Activated CD8-positive, alpha-beta memory T cell treated with anti-CD3 and anti-CD28 coated beads, Interleukin-2, amount 50 U/mL, for 1 hour (primary cell): ENCODE data around the gene APOA4.
"Not testable (repeated sequence)": the region's sequence is repeated elsewhere in the genome, so short reads cannot be mapped to it uniquely, and the experiment has no call there.

Experiments used
- DNase-seq: peaks from one replicate; pipeline ENCODE4 v3.0.0-alpha.2; 2020; ENCODE audit errors: extremely low read depth

APOA4 gene

DNA sequence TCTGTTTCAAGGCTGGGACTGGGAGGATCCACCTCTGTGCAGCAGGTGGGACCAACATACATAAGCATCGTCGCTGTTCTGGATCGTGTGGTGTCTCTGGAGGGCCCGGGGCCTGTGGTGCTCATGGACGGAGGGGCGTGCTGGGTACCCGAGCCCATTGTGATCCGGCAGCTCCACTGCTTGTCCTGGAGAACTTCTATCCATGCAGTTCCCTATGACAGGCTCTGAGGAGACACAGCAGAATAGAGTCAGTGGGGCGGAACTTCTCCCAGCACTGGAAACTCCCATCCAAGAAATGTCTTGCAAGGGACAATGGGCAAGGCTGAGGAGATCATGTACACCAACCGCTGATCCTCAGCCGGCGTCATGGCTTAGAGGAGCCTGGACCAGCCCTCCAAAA, 26.0 kb upstream of the APOA4 start:
- DNase-seq: no peak

- DNase-seq: no peak
Observed at GRCh38 chr11:116847612-116848011, 24.5 kb upstream of the APOA4 start.

DNA sequence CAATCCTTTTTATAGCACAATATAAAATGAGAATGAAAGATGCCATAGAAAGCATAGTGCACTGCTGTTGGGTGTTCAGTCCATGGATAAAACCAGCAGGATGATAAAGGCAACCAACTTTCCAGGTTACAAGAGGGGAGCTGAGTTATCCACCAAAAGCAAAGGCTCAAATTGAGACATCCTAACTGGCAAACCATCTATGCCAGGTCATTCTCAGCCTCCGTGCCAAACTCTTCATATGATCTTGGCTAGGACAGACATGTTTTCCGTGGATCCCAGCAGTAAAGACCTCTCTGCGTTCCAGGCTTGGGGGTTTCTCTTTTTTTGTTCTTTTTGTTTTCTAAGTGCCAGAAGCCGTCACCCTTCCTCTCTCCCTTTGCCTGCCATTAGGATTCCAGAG, 21.6 kb upstream of the APOA4 start:
- no peak for DNase-seq

- no peak for DNase-seq
Observed at GRCh38 chr11:116843661-116844060, 20.6 kb upstream of the APOA4 start.

DNA sequence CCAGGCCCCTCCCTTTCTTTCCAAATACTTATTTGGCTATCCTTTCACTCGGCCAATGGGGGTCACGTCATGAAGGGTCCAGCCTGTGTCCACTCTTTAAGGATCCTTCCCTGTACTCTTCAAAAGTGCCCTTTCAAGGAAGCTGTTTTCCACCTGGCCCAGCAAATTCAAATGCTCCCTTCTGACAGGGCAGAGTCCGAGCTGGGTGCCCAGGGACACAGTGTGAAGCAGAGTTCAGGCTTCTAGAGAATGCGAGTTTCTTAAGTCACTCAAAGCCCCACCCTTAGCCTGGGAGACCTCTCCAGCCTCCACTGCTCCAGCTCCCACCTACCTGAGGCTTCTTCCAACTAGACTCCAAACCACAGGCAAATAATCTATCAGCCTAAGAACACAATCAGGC, 19.8 kb upstream of the APOA4 start:
- no peak for DNase-seq

DNA sequence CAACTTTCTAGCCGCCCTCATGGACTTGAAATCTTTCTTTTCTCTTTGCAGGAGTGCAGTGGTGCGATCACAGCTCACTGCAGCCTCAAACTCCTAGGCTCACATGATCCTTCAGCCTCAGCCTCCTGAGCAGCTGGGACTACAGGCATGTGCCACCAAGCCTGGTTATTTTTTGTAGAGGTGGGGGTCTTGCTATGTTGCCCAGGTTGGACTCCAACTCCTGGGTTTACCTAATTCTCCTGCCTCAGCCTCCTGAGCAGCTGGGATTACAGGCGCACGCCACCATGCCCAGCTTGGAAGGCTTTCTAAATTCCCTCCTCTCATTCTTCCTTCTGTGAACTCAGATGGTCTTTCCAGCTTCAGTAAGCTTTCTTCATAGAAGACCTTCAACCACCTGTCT, 19.0 kb upstream of the APOA4 start:
- no peak for DNase-seq

GRCh38 chr11:116840746-116841296, 17.7 kb upstream of the APOA4 start:
- DNase-seq: no peak

DNA sequence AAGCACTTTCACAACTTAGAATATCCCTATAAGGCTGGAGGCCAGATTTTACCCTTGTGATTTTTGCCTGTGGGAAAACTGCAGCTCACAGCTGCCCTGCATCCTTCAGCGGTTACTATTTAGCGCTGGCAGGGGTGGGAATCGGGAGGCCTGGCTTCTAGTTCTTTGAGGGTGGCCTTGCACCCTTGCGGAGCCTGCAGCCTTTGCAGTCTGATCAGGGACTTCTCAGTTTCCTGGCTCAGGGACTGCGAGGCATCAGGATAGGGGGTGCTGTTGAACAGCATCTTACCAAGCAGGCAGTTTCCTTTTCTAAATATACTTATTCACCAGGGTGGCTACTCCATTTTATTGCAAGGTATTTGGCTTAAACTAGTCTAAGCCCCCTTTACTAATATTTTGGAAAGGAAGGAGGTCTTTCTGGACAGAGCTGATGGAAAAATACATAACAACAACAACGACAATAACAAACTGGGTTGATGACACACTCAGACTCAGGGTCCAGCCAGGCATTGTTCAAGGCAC, 17.2 kb upstream of the APOA4 start:
- no peak for DNase-seq

DNA sequence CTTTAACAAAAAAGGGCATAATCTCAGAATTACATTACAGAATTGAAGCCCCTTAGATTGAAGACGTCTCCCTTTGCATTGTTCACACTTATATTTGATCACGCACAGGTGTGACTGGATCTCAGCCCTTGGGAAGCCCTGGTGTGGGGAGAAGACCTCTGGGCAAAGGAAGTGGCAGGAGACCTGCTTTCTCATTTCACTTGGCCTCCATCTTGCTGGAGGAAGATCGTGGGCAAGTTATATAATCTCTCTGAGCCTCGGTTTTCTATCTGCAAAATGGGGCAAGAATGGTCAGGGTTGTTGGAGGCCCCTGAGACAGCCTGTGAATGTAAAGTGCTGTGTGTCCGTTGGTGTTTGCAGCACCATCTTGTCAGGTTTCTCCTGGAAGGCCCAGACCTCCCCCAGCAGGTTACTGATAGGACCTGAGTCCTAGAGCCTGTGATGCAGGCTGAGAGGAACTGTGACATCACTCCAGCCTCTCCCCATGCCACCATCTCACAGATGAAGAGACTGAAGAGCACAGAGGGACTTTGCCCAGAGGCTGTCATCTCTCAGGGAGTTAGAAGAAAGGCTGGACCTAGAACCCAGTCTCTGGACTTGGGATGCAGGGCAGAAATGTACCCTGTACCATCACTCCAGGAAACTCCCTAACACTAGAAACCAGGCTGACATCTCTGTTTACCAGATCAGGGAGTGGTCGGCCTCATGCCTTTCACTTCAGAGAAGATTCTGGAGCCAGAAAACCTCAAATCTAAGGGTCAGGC, 15.4 kb upstream of the APOA4 start:
- DNase-seq: no peak

DNA sequence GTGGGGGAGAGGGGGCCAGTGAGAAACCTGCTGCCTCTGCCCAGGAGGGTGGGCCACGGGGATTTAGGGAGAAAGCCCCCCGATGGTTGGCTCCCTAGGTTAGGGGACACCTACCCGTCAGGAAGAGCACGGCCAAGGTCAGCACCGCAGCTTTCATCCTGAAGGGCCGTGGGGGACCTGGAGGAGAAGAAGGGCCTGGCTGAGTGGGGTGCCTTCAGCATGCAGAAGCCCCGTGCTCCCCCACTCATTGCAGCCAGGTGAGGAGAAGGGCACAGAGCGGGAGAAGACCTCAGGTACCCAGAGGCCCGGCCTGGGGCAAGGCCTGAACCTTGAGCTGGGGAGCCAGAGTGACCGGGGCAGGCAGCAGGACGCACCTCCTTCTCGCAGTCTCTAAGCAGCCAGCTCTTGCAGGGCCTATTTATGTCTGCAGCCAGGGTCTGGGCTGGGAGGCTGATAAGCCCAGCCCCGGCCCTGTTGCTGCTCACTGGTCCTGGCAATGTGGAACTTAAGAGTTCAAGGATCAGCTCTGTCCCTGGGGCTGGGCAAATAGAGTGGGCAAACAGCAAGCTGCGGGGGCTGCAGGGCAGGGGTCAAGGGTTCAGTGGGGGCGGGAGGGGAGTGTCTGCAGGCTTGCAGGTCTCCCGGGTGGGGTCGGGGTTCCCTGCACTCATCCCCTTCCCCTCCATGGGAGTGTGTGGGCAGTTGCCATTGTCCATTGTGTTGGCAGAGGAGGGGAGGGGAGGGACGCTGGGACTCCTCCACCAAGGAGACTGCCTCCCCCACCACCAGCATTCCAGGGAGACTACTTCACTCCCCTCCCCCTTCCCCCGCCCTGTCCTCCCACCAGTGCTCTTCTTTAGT, 14.4 kb upstream of the APOA4 start, which contains the start of gene APOA1:
TSS of gene APOA1 (minus strand) at position 392 of the 861 bp plus-strand sequence. CDS start at position 157, 235 bp downstream.
- no peak for DNase-seq

DNA sequence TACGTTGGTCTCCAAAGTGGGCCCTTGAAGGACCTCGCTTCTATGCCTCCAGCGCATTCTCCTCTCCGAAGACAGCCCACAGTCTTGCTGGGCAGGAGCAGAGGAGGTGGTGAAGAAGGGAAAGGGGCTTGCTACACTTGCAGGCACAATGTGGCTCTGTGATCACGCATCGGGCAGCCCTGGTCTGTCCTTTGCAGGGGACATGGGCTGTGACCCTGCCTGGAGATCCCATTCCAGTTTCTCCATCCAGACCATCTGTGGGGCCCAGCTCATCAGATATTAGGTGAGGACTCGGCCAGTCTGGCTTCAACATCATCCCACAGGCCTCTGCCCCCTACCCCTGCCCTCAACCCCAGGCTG, 13.5 kb upstream of the APOA4 start:
- DNase-seq: no peak

DNA sequence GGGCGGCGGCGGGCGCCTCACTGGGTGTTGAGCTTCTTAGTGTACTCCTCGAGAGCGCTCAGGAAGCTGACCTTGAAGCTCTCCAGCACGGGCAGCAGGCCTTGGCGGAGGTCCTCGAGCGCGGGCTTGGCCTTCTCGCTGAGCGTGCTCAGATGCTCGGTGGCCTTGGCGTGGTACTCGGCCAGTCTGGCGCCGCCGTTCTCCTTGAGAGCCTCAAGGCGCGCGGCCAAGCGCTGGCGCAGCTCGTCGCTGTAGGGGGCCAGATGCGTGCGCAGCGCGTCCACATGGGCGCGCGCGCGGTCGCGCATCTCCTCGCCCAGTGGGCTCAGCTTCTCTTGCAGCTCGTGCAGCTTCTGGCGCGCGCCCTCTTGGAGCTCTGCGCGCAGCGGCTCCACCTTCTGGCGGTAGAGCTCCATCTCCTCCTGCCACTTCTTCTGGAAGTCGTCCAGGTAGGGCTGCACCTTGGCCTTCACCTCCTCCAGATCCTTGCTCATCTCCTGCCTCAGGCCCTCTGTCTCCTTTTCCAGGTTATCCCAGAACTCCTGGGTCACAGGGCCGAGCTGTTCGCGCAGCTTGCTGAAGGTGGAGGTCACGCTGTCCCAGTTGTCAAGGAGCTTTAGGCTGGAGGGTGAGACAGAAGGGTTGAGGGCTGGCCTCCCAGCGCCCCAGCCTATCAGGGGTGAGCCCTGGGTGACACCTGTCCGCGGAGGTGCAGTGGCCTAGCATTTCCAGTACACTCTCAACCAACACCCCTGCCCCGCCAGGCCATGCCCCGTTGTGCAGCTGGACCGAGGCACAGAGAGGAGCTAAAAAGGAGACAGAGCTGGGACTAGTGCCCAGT, 12.9 kb upstream of the APOA4 start:
- peak; percentile 57 for DNase-seq

- DNase-seq: no peak
Observed at GRCh38 chr11:116835042-116835772, 12.1 kb upstream of the APOA4 start.

GRCh38 chr11:116834535-116835041, 11.5 kb upstream of the APOA4 start:
- DNase-seq: not testable (repeated sequence)

DNA sequence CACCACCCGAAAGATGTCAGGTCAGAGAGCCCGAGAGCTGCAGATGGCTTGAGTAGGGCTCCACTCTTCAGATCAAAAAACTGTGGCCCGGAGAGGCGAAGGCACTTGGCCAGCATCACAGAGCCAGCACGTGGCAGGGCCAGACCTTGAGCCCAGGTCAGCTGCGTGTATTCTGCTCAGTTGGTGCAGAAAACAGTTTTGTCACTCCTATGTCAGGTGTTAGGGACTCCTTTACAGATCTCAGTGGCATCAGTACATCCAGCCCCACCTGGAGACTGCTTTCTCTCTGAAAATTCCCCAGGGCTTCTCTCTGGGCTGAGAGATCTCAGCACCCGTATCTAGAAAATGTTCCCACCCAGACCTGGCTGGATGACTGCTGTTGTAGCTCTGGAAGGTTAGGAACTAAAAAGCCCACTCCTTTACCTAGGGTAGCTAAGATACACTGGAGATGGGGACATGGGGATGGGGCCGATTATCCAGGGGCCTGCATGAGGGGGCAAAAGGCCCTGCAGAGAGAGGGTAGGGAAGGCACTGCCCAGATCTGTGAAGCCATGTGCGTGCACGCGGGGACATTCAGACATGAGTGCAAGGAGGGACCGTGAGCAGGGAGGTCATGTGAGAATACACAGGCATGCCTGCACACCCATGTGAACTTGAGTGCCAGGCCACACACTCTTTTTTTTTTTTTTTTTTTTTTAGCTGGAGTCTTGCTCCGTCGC, 10.9 kb upstream of the APOA4 start:
- no peak for DNase-seq

DNA sequence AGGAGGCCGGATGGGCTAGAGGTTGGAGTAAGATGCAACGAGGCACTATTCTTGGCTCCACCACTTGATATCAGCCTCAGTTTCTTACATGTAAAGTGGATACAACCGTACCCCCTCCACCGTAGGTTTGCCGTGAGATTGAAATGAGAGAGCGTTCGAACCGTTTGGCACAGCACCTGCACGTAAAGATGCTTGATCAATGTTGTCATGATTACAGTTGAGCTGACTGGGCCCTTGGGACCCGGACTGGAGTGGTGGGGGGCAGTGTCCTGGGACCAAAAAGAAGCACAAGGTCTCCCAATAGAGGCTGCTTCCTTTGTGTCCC, 10.3 kb upstream of the APOA4 start:
- DNase-seq: no peak

DNA sequence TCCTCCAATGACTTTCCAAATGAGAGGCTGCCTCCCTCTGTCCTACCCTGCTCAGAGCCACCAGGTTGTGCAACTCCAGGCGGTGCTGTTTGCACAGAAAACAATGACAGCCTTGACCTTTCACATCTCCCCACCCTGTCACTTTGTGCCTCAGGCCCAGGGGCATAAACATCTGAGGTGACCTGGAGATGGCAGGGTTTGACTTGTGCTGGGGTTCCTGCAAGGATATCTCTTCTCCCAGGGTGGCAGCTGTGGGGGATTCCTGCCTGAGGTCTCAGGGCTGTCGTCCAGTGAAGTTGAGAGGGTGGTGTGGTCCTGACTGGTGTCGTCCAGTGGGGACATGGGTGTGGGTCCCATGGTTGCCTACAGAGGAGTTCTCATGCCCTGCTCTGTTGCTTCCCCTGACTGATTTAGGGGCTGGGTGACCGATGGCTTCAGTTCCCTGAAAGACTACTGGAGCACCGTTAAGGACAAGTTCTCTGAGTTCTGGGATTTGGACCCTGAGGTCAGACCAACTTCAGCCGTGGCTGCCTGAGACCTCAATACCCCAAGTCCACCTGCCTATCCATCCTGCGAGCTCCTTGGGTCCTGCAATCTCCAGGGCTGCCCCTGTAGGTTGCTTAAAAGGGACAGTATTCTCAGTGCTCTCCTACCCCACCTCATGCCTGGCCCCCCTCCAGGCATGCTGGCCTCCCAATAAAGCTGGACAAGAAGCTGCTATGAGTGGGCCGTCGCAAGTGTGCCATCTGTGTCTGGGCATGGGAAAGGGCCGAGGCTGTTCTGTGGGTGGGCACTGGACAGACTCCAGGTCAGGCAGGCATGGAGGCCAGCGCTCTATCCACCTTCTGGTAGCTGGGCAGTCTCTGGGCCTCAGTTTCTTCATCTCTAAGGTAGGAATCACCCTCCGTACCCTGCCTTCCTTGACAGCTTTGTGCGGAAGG, 9.5 kb upstream of the APOA4 start:
- no peak for DNase-seq

- no peak for DNase-seq
Observed at GRCh38 chr11:116831790-116832349, 8.8 kb upstream of the APOA4 start.
